Activated CD8-positive, alpha-beta T cell treated with anti-CD3 and anti-CD28 coated beads for 36 hours (primary cell): ENCODE results near the gene EFNA3. TPM values are rescaled to one million over a fixed set of nuclear protein-coding genes. Genes with fewer than 3 reads are reported as not detected.

Source experiments
- ATAC-seq: fragments of 200-7000 bp; cut with Tn5 transposase; one replicate; pipeline ENCODE4 v1.10.0; 2021; ENCODE audit warnings: mild to moderate bottlenecking, moderate library complexity
- CTCF ChIA-PET: fragments of 350-600 bp; sonication (Branson Sonifier 250); formaldehyde crosslinking; loops from one replicate; lab custom pipeline; 2021; ENCODE audit warnings: antibody characterized with exemption; lab: Charles Lee
- POLR2A ChIA-PET: fragments of 350-600 bp; sonication (Branson Sonifier 250); formaldehyde crosslinking; loops from one replicate; lab custom pipeline; 2021; ENCODE audit warnings: antibody characterized with exemption; lab: Charles Lee
- DNase-seq: peaks from one replicate; pipeline ENCODE4 v3.0.0-alpha.2; 2020
- H3K27ac Mint-ChIP-seq: one replicate; pipeline ENCODE4 v1.8.0; 2021; ENCODE audit warnings: mild to moderate bottlenecking, mixed read lengths
- H3K27me3 Mint-ChIP-seq: one replicate; pipeline ENCODE4 v1.8.0; 2021; ENCODE audit warnings: mixed read lengths
- H3K36me3 Mint-ChIP-seq: one replicate; pipeline ENCODE4 v1.8.0; 2021; ENCODE audit warnings: low read depth, mixed read lengths
- H3K4me1 Mint-ChIP-seq: one replicate; pipeline ENCODE4 v1.8.0; 2021; ENCODE audit warnings: low read depth, mixed read lengths
- H3K4me3 Mint-ChIP-seq: one replicate; pipeline ENCODE4 v1.8.0; 2021; ENCODE audit warnings: mild to moderate bottlenecking, moderate library complexity, mixed read lengths
- H3K9me3 Mint-ChIP-seq: one replicate; pipeline ENCODE4 v1.8.0; 2021; ENCODE audit warnings: mixed read lengths
- intact Hi-C: fragments of 100-400 bp; cut with micrococcal nuclease; formaldehyde crosslinking; loops from one replicate; pipeline ENCODE4 v1.10.0; 2022
- total RNA-seq, 2 experiments: library from RNA; stranded (reverse); gene quantifications; one replicate each; pipeline ENCODE4 v1.2.3, GENCODE V29; 2021
- TF ChIP-seq, protein P1 (sequence below): fragments of 200-600 bp; IDR thresholded peaks from one replicate; pipeline ENCODE4 v1.8.0; 2022; ENCODE audit warnings: antibody characterized with exemption, mild to moderate bottlenecking

The EFNA3 gene
- total RNA-seq, 2 experiments from 2014 or later = 5.1 to 8.6 TPM

GRCh38 chr1:155080312-155081228 lies 1.9 kb downstream of the EFNA3 start:
- no peaks in the 10 kb centered on the region for H3K9me3 Mint-ChIP-seq

GRCh38 chr1:155081472-155082300 lies 3.0 kb downstream of the EFNA3 start:
- ATAC-seq (no peak), DNase-seq (peak; percentile 45)
- Mint-ChIP-seq H3K4me1 (peaks cover 33% of the 10 kb centered on the region), H3K4me3 (peak overlapping the region; percentile 33), H3K36me3 (no peaks in the 10 kb centered on the region), H3K9me3 (no peaks in the 10 kb centered on the region), H3K27ac (no peak overlapping the region), H3K27me3 (peaks cover 44% of the 10 kb centered on the region)
- CTCF ChIA-PET = interaction anchor here (1.0 to 12.6 kb wide), 9 partner anchors 9 to 91 kb away, joined by 3 to 278 read pairs (median 5); partner anchors contain the start of genes ADAM15, EFNA4 and KRTCAP2
- POLR2A ChIA-PET = interaction anchor here (0.6 to 1.9 kb wide), 3 partner anchors 11 to 1509 kb away, joined by 3 to 7 read pairs (median 3); no protein-coding TSS in a partner anchor
- intact Hi-C loops = loop anchor here (2.0 kb wide), 1 partner anchor 45 kb away; the partner anchor contains the start of gene EFNA1
- TF ChIP-seq, protein P1, sequence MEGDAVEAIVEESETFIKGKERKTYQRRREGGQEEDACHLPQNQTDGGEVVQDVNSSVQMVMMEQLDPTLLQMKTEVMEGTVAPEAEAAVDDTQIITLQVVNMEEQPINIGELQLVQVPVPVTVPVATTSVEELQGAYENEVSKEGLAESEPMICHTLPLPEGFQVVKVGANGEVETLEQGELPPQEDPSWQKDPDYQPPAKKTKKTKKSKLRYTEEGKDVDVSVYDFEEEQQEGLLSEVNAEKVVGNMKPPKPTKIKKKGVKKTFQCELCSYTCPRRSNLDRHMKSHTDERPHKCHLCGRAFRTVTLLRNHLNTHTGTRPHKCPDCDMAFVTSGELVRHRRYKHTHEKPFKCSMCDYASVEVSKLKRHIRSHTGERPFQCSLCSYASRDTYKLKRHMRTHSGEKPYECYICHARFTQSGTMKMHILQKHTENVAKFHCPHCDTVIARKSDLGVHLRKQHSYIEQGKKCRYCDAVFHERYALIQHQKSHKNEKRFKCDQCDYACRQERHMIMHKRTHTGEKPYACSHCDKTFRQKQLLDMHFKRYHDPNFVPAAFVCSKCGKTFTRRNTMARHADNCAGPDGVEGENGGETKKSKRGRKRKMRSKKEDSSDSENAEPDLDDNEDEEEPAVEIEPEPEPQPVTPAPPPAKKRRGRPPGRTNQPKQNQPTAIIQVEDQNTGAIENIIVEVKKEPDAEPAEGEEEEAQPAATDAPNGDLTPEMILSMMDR = no peak

More at GRCh38 chr1:155080312-155081228, 1.9 kb downstream of the EFNA3 start:
- ChIA-PET CTCF (interaction anchor here (1.0 to 12.6 kb wide), 9 partner anchors 9 to 92 kb away, joined by 3 to 124 read pairs (median 5); partner anchors contain the start of genes ADAM15, EFNA4 and KRTCAP2), POLR2A (interaction anchor here (0.6 to 1.9 kb wide), 8 partner anchors 10 to 1508 kb away, joined by 3 to 7 read pairs (median 4); partner anchors contain the start of gene ADAM15)
- H3K27ac Mint-ChIP-seq = no peak overlapping the region
- TF ChIP-seq, protein P1 = no peak
- H3K4me3 Mint-ChIP-seq = peak overlapping the region; percentile 33
- H3K4me1 Mint-ChIP-seq = peaks cover 33% of the 10 kb centered on the region
- H3K36me3 Mint-ChIP-seq = no peaks in the 10 kb centered on the region
- ATAC-seq (no peak), DNase-seq (peak; percentile 52)
- intact Hi-C loops = no loop called here
- H3K27me3 Mint-ChIP-seq = peaks cover 44% of the 10 kb centered on the region

DNA sequence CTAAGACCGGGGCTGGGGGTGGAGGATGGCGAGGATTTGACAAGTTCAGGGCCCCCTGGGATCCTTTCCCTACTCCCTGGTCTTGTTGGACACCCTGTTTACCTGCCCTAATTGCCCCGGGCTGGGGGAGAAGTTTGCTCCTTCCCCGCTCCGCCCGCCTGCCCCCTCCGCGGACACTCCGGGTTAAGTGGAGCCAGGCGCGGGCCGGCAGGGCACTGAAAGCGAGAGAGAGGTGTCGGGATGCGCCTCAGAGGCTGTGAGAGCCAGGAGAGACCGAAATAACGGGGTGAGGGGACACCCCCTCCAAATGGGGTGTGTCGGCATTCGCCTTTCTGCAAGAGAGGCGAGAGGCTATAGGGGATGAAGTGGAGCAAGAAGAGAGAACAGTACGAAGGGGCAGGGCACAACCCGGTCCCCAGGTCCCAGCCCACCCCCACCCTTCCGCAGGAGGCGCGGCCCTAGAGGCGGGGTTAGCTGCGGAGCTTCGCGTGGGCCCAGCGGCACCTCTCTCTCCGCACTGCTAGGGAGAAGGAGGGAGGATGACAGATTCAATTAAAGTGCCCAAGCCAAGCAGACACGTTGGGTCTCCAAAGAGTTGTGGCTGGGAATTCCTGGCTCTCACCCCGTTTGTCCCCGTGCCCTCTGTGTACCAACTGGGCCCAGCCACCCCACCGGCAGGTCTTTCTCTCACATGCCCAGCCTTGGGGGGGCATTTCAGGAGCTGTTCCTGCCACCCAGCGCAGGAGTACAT lies 3.8 kb downstream of the EFNA3 start:
- Mint-ChIP-seq H3K9me3 (no peaks in the 10 kb centered on the region), H3K4me1 (peaks cover 33% of the 10 kb centered on the region), H3K4me3 (no peak overlapping the region), H3K27me3 (peaks cover 44% of the 10 kb centered on the region), H3K36me3 (no peaks in the 10 kb centered on the region), H3K27ac (no peak overlapping the region)
- POLR2A ChIA-PET = interaction anchor here (1.7 kb wide), 1 partner anchor 18 kb away, joined by 6 read pairs; no protein-coding TSS in a partner anchor
- ATAC-seq (no peak), DNase-seq (peak; percentile 52)
- CTCF ChIA-PET = interaction anchor here (5.5 kb wide), 1 partner anchor 22 kb away, joined by 278 read pairs; the partner anchor contains the start of genes ADAM15 and EFNA4
- TF ChIP-seq, protein P1 = no peak
- intact Hi-C loops = loop anchor here (2.0 kb wide), 1 partner anchor 44 kb away; the partner anchor contains the start of gene EFNA1

DNA sequence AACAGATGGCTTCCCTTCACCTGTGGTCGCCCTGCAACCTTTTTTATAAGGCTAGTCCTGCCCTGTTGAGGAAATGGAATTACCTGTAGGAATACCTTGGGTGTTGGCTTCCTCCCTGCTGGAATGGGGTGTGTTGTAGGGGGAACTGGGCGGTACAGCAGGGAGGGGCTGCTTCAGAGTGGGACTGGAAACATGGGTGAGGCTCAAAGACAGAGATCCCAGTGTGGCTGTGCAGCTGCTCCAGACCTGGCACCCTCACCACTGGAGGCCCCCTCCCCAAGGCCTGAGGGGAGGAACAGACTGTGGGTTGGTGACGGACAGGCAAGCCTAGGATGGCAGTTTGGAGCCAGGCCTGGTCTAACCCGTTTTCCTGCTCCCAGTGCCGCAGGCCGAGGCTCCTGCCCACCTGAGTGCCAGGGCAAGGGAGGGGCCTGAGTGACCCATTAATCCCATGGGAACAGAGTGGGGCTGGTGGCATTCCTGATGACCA lies 4.5 kb downstream of the EFNA3 start:
- no peak for ATAC-seq
- TF ChIP-seq, protein P1 = no peak
- no peak overlapping the region for H3K4me3 Mint-ChIP-seq
- H3K27ac Mint-ChIP-seq = no peak overlapping the region
- H3K36me3 Mint-ChIP-seq = no peaks in the 10 kb centered on the region
- intact Hi-C loops = loop anchor here (2.0 kb wide), 1 partner anchor 44 kb away; the partner anchor contains the start of gene EFNA1
- POLR2A ChIA-PET = interaction anchor here (1.7 kb wide), 1 partner anchor 18 kb away, joined by 6 read pairs; no protein-coding TSS in a partner anchor
- peaks cover 44% of the 10 kb centered on the region for H3K27me3 Mint-ChIP-seq
- no peak for DNase-seq
- H3K4me1 Mint-ChIP-seq = peaks cover 33% of the 10 kb centered on the region
- no peaks in the 10 kb centered on the region for H3K9me3 Mint-ChIP-seq
- CTCF ChIA-PET = interaction anchor here (1.2 to 5.5 kb wide), 4 partner anchors 8 to 83 kb away, joined by 4 to 278 read pairs (median 44); partner anchors contain the start of genes ADAM15 and EFNA4
